Stimulated activated CD8-positive, alpha-beta memory T cell treated with anti-CD3 and anti-CD28 coated beads, Interleukin-2, amount 100 ng/mL, for 1 hour (primary cell): ENCODE data around the gene ABCC9.

ENCODE experiments used
- DNase-seq, 2 donors: peaks; one replicate each; pipeline ENCODE4 v3.0.0-alpha.2; 2020; ENCODE audit warnings: low read depth in 2 of 2

Gene ABCC9

DNA sequence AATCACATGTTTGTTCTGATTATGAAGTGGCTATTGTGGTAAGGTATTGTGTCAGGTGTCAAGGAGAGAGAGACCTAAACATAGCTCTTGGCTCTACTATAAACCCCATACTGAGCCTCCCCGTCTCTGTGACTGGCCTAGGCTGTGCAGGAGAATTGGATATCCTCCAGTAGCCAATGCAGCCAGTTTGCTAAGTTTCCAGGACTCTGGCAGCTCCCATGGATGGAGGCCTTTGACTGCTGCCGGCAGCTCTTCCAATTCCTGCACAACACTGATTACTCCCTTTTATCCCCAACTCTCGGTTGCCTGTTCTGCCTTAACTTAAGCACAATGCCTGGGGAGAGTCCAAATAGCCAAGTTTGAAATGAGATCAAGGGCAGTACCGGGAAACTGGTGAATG, 59.3 kb downstream of the ABCC9 start:
- no peak for DNase-seq

DNA sequence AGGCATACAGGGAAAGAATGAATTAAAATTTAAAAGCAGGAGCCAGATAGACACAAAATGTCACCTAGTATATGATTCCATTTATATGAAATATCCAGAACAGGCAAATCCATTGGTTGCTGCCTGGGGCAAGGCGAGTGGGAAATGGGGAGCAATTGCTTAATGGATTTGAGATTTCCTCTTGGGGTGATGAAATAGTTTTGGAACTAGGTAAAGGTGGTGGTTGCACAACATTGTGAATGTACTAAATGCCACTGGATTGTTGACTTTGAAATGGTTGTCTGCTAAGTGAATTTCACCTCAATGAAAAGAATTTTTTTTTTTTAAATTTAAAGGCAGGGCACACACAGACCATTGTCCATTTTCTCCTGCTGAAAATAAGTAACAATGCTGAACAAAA, 61.9 kb downstream of the ABCC9 start:
- DNase-seq = no peak

DNA sequence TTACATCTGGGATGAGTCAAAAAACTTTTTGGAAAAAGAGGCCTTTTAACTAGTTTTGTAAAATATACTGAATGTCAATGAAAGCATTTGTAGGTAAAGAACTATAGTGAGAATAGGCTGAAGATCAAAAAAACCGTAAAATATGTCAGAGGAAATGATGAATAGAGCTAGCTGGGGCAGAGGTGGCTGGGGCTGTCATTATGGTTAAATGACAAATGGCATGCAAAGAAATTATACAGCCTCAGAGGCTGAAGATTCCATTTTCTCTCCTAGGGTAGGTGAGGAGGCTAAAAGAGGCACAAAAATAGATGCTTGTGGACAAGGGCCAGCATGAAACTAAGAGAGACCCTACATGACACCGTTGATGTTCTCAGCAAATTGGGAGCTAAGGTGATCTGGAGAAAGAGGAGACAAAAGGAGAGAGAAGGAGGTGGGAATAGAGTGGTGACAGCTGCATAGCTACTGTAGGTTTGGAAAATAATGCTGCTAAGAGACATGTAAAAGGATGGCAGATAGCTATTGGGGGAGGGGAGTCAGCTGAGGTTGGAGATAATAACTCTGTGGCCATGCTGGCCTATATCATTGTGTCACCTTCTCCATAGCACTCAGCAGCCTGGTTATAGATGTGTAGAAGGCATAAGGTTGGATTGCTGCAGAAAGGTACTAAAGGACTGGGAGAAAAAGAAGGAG, 63.8 kb downstream of the ABCC9 start:
- DNase-seq = no peak

DNA sequence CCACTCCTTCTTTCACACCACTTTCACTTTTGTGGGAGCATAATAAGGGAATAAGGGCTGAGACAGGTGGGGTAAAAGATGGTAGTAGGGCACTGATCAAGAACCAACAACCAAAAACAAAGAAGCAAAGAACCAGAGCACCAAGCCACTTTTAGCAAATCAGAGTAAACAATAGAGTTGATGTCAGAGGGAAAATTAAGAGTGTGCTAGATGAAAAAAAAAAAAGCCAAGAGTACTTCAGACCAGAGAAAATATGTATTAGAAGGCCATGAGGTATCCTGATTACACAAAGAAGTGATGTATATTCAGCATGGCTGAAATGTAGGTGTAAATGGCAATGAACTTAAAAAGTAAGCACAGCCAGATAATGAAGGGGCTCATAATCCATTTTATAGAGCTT, 75.4 kb downstream of the ABCC9 start:
- no peak for DNase-seq

DNA sequence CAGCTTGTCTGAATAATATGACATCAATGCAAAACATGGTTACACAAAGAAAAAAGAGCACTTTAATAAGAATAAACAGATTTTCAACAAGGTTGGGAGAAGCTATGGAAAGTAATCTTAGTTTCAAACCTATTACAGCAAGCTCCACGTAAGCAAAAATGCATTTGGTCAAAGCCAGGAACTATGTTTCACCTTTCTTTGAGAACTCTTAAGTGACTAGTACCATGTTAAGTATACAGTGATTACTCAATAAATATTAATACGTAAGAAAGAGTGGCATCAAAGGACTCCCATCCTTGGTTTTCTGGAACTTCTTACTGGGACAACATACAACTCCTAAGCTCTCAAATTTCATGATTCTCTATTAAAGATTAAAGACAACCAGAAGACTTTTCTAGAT, 80.7 kb downstream of the ABCC9 start:
- DNase-seq = no peak

DNA sequence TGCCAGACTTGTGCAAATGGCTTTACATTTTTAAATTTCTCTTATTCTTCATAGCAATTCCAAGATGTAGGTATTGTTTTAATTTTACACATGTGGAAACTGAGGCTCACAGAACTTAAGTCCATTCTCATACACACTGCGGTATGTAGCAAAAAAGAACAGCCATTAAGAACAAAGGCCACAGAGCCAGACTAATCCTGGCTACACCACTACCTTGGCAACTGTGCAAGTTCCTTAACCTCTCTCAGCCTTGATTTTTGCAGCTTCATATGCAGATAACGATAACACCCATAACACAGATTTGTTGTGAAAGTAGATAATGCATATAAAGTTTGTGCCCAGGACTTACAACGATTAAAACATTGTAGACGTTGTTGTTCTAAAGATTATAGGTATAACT, 81.1 kb downstream of the ABCC9 start:
- no peak for DNase-seq

DNA sequence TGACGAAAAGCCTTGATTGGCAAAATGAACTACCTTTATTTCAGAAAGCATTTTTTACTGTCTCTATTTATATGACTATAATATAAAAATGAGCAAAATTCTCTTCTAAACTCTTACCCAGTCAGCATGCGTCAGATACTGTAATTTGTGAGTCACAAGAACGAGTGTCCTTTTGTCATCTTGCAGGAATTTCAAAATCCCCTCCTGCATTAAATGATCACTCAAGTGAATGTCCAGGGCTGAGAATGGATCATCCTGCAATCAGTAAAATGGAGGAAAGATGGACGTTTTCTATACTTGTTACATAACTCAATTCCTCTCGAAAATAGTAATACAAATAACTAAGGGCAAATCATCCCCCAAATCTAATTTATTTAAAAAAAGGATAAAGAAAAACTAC, 89.0 kb downstream of the ABCC9 start:
- no peak for DNase-seq

DNA sequence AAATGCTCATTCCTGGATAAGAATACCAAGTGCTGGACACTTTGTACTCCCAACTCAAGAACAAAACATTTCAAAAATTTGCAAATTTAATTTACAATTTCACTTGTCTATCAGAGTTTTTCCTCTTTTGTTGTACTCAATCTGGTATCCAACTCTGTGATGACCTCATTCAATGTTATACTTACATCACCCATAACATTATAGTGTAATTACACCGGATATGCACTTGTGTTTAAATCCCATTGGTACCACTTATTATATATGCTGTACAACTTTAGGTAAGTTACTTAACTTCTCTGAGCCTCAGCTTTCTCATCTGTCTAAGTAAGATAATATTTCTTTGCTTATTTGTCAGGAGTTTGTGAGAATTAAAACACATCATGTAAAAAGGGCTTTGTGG, 90.1 kb downstream of the ABCC9 start:
- DNase-seq = no peak

DNA sequence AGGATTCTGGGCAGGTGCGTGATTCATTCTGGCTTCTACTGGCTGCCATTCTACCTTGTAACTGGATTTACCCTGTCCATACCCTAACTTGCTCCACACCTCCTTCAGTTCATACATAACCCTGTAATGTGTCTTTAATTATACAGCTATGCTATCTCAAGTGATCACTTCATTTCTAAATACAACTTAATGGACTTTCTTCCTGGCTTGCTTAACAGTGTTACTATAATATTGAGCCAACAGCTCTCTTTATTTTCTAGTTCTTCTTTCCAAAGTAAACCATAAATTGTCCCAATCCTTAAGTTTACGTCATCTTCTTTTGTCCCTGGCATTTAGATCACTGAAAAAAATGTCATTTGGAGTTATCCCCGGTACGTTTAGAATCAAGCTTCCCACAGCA, 90.8 kb downstream of the ABCC9 start:
- DNase-seq = no peak

DNA sequence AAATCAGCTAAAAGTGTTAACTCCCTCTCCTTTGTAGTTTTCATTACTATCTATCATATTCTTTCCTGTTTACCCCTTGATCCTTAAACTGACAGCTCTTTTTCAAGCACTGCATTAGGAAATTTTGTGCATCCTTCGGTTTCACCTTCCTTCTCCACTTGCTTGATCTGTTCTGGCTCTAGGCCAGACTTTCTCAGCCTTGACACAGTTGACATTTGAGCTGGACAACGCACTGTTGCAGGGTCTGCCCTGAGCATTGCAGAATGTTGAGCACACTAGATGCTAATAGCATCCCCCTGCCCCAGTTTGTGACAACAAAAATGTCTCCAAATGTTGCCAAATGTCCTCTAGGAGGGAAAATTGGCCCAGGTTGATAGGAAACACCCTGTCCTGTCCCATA, 91.3 kb downstream of the ABCC9 start:
- no peak for DNase-seq

DNA sequence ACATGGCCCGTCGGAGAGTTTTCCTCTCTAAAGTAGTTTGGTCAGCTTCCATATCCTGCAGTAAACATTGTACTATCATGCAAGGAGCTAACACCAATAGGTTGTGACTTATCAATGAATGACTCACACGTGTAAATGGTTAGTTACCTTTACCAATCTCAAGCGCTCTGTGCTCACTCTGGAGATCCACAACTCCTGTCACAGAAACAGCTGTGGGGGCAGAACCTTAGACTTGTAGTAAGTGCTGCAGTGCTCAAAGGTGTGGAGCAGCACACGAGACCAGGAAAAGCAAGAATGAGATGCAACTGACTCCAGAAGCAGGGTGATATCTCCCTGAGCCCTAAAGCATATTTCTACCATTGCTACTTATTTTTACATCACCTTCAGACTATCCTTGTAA, 93.0 kb downstream of the ABCC9 start:
- no peak for DNase-seq

DNA sequence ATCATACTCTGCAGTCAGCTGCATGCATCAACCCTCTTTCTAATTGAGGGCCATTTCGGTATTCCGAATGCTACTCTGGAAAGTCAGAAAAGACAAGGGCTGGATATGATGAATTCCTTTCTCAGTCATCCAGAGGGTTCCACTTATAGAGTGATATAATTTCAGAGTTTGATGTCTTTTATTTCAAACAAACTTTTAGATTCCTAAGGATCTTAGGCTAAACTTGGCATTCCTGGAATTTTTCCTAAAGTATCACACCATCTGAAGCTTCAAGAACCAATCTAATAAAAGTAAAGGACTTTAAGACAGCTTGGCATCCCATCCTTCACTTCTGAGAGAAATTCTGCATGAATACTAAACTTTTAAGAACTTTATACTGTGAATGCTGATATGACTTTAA, 97.4 kb downstream of the ABCC9 start:
- DNase-seq = no peak

DNA sequence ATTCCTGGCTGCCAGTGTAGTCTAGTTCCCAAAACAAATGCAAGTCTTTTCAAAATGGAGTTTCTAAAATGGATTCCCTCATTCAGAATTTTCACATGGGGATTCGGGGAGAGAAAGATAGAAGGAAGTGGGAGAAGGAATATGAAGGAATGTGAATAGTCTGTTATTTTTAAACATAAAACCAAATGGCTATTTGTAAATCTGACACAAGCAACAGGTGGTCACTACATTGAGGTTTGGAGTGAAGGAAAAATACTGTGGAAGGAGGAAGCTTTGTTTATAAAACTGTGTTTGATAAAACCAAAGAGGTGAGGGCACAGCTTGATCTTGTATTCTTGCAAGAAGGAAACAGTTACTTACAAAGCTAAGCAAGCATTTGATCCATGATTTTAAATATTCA, 101.5 kb downstream of the ABCC9 start:
- no peak for DNase-seq

DNA sequence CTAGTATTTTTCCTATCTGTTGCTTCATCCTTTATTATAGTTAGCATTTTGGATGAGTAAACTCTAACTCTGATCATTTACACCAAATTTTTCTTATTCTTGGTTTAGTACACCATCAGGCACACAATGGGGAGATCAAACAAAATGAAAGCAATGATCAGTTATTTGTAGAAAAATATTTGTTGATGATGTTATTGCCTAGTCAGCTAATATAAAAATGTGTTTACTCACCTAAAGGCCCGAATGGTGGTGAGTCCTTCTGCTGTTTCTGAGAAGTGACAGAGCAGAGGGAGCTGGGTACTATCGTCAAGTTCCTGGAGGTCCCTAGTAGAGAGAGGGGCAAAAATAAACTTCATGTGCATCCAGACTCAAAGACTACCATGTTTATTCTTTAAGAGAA, 103.4 kb downstream of the ABCC9 start:
- no peak for DNase-seq

DNA sequence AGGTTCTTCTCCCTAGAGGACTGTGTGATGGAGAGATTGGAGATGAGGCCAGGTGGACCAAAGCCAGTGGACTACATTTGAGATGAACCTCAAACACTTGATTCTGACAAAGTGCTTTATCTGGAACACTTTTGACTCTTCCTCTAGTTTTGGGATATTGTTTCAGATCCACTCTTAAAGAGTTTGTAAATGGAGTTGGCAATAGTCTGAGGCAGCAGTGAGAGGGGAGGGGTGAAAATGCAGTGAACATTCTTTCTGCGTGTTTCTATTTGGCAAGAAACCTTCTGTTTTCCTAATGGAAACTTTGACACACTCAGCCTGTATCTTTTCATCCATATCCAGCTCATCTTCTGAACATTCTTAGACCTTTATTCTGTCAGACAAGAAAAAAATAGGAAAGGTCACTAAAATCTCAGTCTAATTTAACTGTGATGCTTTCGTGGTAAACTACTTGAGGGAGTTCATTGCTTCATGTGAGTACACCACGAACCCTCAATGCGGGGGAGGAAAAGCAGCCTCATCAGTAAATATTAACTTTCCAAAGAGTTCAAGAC, 109.4 kb downstream of the ABCC9 start:
- no peak for DNase-seq

DNA sequence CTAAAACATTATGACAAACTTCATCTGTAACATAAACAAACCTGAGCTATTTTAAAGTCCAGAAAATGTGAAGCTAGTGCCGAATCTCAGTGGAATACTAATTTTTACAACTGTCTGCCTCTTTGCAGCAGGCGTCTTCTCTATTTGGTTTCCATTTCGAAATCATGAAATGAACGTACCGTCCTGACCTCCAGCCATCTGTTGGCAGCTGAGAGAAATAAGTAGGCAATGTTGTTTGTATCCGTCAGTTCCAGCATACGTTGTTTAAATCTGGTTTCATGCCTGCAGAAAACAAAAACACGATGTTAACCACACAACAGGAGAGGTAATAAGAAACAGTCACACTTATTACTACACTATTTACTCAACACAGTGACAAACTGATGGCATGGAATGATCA, 112.4 kb downstream of the ABCC9 start:
- DNase-seq = no peak

DNA sequence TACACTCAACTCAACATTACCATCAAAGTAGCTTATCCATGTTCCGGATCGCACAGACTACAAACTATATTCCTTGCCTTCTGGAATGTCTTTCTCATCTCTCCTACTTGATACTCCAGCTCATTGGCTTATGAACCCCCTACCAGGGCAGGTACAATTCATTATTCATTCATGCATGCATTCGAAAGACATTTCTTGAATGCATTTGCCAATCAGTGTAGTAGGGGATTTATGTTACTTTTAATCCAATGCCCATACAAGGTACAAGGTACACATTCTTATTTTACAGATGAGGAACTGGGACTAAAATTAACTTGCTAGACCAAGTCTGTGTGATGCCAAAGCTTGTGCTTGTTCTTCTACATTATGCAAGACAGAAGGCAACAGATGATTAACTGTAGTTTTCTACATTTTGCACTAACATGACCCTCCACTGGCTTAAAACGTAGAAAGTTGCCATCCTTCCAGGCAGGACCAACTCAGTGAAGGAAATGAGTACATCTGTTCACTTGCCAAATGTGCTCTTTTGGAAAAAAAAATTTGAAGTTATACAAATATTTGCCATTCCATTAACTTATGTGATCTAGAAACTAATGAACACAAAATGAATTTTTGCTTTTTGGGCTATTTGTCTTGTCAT, 113.0 kb downstream of the ABCC9 start:
- no peak for DNase-seq

DNA sequence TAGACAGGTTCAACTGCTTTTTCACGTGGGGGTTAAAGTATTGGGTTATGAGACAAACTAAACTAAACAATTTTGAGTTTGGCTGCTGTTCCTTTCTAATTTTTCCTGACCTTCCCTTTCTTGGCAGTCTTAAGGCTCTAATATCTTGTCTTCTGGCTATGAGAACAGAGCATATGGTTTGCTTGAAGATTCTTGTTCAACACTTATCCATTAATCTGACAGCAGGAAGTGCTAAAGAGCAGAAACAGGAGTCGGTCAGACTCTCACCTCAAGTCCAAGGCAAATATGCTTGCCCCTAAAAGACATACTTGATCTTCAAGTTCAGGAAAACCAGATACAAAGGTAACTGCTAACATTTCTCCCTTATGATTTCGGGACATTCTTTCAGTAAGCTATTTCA, 114.1 kb downstream of the ABCC9 start:
- no peak for DNase-seq

DNA sequence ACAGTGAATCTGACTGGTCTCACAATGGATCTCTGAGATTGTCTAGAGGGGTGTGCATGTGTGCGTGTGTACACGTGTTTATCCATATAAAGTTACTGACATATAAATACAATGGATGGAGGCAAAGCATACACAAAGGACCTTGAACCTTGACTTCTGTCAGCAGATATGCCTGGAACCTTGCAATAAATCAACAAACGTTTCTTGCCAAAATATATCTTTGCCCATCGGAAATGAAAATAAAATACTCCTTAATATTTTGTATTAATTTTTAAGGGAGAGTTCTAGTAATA, 114.7 kb downstream of the ABCC9 start:
- no peak for DNase-seq

DNA sequence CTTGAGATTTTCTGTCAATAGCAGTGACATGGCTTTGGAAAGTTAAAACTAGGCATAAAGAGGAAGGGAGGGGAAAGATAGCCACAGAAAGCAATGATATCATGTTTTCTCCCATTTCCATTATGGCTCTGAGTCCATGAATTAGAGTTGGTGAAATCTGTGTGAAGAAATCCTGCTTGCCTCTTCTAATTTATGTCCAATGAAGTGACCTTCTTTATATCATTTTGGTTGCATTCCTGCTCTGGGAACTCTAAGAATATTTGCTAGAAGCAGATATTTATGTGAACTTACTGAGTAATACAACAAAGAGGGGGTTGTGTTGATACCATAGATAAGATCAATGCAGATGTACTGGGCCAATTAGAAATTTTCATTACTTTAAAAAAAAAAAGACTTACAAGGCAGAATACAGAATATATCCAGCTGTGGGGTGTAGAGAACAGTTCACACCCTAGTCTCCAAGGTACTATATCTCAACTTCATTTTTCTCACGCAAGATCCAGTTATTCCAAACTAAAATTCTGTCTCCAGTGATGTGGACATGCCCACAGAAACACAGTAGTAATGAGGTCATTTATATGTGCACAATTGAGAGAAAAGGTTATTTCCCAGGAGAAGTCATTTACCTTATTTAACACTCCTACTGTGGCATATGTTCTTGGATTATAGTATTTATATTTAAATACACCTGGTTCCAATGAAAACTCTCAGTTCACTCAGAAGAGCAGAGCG, 115.2 kb downstream of the ABCC9 start:
- DNase-seq = no peak

DNA sequence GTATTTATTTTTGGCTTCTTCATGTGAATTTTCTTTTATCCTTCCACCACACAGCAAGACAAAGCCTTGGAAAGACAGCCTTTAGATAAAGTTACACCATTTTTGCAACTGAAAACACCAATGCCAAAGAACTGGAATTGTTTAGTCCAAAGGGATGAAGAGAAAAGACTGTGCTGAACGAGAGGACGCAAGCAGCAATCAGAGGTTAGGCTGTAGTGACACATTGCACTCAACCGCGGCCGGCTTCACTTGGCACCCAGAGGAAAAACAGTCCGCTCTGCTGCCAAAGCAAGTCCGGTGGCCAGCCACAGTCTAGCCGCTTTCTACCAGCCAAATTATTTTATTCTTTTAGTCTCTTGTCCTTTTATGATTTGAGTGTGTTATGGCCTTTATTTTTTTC, 117.6 kb downstream of the ABCC9 start:
- DNase-seq = no peak

DNA sequence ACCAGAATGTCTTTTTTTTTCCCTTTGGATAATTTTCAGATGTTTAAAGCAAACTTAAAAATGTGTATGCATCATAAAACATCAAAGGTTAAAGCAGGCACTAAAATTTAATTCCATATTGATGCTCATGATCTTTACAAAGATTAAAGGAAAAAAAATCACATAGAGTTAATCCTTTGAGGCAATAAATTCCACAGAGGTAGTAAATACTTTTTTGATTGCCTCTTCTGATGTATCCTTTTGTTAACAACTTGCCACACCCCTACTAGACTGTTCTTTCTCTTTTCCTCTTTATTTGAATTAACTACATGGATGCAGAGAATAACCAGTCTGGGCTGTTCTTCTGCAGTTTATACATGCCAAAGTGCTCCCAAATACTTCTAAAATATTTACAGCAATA, 121.5 kb downstream of the ABCC9 start:
- no peak for DNase-seq

DNA sequence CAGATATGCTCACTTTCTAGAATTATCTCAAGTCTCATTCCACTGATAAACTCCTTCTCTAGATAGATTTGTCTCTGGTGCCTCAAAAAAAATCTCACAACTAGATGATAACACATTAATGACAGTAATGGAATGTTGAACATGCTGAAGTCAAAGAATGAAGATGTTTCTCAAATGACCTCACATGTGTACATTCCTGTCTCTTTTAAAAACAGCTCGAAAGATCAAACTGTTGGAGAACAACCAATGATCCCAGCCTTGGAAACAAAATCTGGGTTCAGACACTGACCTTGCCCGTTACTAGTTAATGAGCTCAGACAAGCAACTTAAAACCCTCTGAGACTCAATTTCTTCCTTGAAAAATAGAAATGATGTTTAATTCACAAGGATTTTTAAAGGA, 122.0 kb downstream of the ABCC9 start:
- no peak for DNase-seq
